ENCODE data around the gene TSHZ2.

DNA sequence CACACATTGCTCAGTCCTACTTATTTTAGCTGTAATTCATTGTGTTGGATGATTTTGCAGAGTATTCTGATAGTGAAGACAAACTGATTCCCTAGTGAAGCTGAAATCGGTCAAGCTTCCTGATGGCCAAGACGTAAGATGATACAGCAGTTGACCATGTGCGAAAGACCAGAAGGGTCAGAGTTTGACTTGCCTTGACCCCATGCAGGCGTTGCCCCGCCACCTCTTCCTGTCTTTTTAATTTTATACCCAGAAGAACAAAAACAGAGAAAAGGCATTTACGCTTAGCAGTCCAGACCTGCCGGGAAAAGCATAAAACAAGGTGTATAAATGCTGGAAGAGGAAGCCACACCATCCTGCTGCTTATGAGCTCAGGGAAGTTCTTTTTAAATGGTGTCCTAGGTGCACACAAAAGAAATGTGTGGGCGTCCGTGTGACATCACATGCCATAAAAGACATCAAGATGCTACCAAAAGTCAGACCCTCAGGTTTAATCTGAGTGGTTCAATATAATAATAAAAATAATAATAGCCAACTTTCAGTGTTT is 32.2 kb downstream of the TSHZ2 start:
- no peak for TF ChIP-seq POLR2A (IDR thresholded peaks at IDR 0.05)
- TF ChIP-seq, protein P1, sequence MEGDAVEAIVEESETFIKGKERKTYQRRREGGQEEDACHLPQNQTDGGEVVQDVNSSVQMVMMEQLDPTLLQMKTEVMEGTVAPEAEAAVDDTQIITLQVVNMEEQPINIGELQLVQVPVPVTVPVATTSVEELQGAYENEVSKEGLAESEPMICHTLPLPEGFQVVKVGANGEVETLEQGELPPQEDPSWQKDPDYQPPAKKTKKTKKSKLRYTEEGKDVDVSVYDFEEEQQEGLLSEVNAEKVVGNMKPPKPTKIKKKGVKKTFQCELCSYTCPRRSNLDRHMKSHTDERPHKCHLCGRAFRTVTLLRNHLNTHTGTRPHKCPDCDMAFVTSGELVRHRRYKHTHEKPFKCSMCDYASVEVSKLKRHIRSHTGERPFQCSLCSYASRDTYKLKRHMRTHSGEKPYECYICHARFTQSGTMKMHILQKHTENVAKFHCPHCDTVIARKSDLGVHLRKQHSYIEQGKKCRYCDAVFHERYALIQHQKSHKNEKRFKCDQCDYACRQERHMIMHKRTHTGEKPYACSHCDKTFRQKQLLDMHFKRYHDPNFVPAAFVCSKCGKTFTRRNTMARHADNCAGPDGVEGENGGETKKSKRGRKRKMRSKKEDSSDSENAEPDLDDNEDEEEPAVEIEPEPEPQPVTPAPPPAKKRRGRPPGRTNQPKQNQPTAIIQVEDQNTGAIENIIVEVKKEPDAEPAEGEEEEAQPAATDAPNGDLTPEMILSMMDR (IDR thresholded peaks at IDR 0.05) = no peak
